ENCODE measurements around the gene PEAK3. TPM values are rescaled to one million over a fixed set of nuclear protein-coding genes. Genes with fewer than 3 reads are reported as not detected.

Gene PEAK3
- total and polyA plus RNA-seq, 7 donors: under 0.01 to 0.82 (median 0.55) TPM

GRCh38 chr19:2236064-2236313, 46.0 kb downstream of the PEAK3 start:
- Histone ChIP-seq H3K27ac (peak overlapping the region; percentile 97 to 99 (median 98)), H3K4me1 (peaks cover 0 to 63% (median 57%) of the 10 kb centered on the region in 4 donors), H3K27me3 (no peaks in the 10 kb centered on the region), H3K4me3 (peak overlapping the region; percentile 62 to 99 (median 76)), H3K36me3 (peaks cover 0 to 29% (median 8%) of the 10 kb centered on the region in 4 donors), H3K9me3 (no peaks in the 10 kb centered on the region)
- intact Hi-C loops (cut with DNase I): loop anchor here (1.0 to 2.0 kb wide), 7 partner anchors 33 to 155 kb away; partner anchors contain the start of genes AP3D1 and DOT1L
- peak in 1 of 2 donors; percentile 13 for TF ChIP-seq POLR2A (IDR thresholded peaks at IDR 0.05)
- TF ChIP-seq EP300 (IDR thresholded peaks at IDR 0.05): no peak
- no peak for TF ChIP-seq CTCF (IDR thresholded peaks at IDR 0.05)
- peak in 3 of 4 donors; percentile 25 to 74 (median 73) for TF ChIP-seq POLR2AphosphoS5 (IDR thresholded peaks at IDR 0.05)
- DNase-seq: no peak
- 1% methylated on average over 28 of the region's 28 CpGs for WGBS, 2 donors

- DNase-seq: no peak
- Histone ChIP-seq H3K9me3 (no peaks in the 10 kb centered on the region), H3K4me3 (peak overlapping the region; percentile 62 to 99 (median 76)), H3K4me1 (peaks cover 0 to 58% (median 53%) of the 10 kb centered on the region in 4 donors), H3K36me3 (peaks cover 0 to 33% (median 9%) of the 10 kb centered on the region in 4 donors), H3K27me3 (no peaks in the 10 kb centered on the region), H3K27ac (peak overlapping the region; percentile 97 to 99 (median 98))
- TF ChIP-seq EP300 (IDR thresholded peaks at IDR 0.05) (no peak), CTCF (IDR thresholded peaks at IDR 0.05) (no peak), POLR2AphosphoS5 (IDR thresholded peaks at IDR 0.05) (peak in 1 of 4 donors; percentile 5), POLR2A (IDR thresholded peaks at IDR 0.05) (peak in 1 of 2 donors; percentile 21)
- intact Hi-C loops (cut with DNase I): loop anchor here (1.0 to 2.0 kb wide), 7 partner anchors 34 to 155 kb away; partner anchors contain the start of genes AP3D1 and DOT1L
- 1% methylated on average over 48 of the region's 48 CpGs for WGBS, 2 donors
These were observed 46.5 kb downstream of the PEAK3 start for GRCh38 chr19:2235381-2236063.

- Histone ChIP-seq H3K27me3 (no peaks in the 10 kb centered on the region), H3K4me1 (peaks cover 0 to 53% (median 47%) of the 10 kb centered on the region in 4 donors), H3K36me3 (peaks cover 0 to 39% (median 15%) of the 10 kb centered on the region in 4 donors), H3K4me3 (peak overlapping the region; percentile 62 to 99 (median 76)), H3K27ac (peak overlapping the region; percentile 97 to 99 (median 98)), H3K9me3 (no peaks in the 10 kb centered on the region)
- TF ChIP-seq CTCF (IDR thresholded peaks at IDR 0.05) (no peak), POLR2AphosphoS5 (IDR thresholded peaks at IDR 0.05) (no peak), EP300 (IDR thresholded peaks at IDR 0.05) (no peak), POLR2A (IDR thresholded peaks at IDR 0.05) (no peak)
- 12 to 58% methylated on average over 6 of the region's 6 CpGs for WGBS, 2 donors
- intact Hi-C loops (cut with DNase I): no loop called here
- DNase-seq: no peak
These were observed 47.0 kb downstream of the PEAK3 start for GRCh38 chr19:2234996-2235380.

- TF ChIP-seq EP300 (IDR thresholded peaks at IDR 0.05): no peak
- TF ChIP-seq POLR2A (IDR thresholded peaks at IDR 0.05): no peak
- TF ChIP-seq CTCF (IDR thresholded peaks at IDR 0.05): no peak
- TF ChIP-seq POLR2AphosphoS5 (IDR thresholded peaks at IDR 0.05): no peak
- WGBS, 2 donors: 50 to 84% methylated on average over 25 of the region's 25 CpGs
- DNase-seq: no peak
- no peaks in the 10 kb centered on the region for H3K9me3 ChIP-seq
- no peaks in the 10 kb centered on the region for H3K27me3 ChIP-seq
- intact Hi-C loops (cut with DNase I): no loop called here
- no peak overlapping the region for H3K4me3 ChIP-seq
- H3K4me1 ChIP-seq: peaks cover 0 to 41% (median 35%) of the 10 kb centered on the region in 4 donors
- H3K27ac ChIP-seq: no peak overlapping the region
- peaks cover 0 to 51% (median 25%) of the 10 kb centered on the region in 4 donors for H3K36me3 ChIP-seq
These were observed 48.2 kb downstream of the PEAK3 start for GRCh38 chr19:2233601-2234280.

All from sigmoid colon (tissue), 7 donors.